ENCODE results near the gene KCNE3. TPM values are rescaled to one million over a fixed set of nuclear protein-coding genes. Genes with fewer than 3 reads are reported as not detected.

The KCNE3 gene
- total RNA-seq, 3 donors from 2014 or later, result 8.5 to 27.5 (median 23.4) TPM

- no peaks in the 10 kb centered on the region for H3K4me1 ChIP-seq (ENCODE audit: low read depth)
- H3K9me3 ChIP-seq, result no peaks in the 10 kb centered on the region
- H3K4me3 ChIP-seq, result no peak overlapping the region
- intact Hi-C loops (cut with DNase I, micrococcal nuclease), result no loop called here
- no peak for TF ChIP-seq CTCF (IDR thresholded peaks at IDR 0.05)
- ATAC-seq (peak; percentile 38), DNase-seq (no peak)
- no peaks in the 10 kb centered on the region for H3K36me3 ChIP-seq (ENCODE audit: low read depth)
Observed at GRCh38 chr11:74487875-74488274, 20.5 kb upstream of the KCNE3 start.

GRCh38 chr11:74485868-74486267 lies 18.5 kb upstream of the KCNE3 start:
- no peaks in the 10 kb centered on the region for H3K36me3 ChIP-seq (ENCODE audit: low read depth)
- intact Hi-C loops (cut with DNase I, micrococcal nuclease), result no loop called here
- no peak for ATAC-seq
- no peaks in the 10 kb centered on the region for H3K4me1 ChIP-seq (ENCODE audit: low read depth)
- TF ChIP-seq CTCF (IDR thresholded peaks at IDR 0.05), result no peak
- DNase-seq, result no peak
- no peak overlapping the region for H3K4me3 ChIP-seq
- no peaks in the 10 kb centered on the region for H3K9me3 ChIP-seq

GRCh38 chr11:74480688-74481417 lies 13.5 kb upstream of the KCNE3 start:
- no peaks in the 10 kb centered on the region for H3K9me3 ChIP-seq
- peak in 1 of 3 donors; percentile 40 for DNase-seq
- H3K36me3 ChIP-seq (ENCODE audit: low read depth), result no peaks in the 10 kb centered on the region
- no peaks in the 10 kb centered on the region for H3K4me1 ChIP-seq (ENCODE audit: low read depth)
- peak; percentile 68 for ATAC-seq
- no peak for TF ChIP-seq CTCF (IDR thresholded peaks at IDR 0.05)
- intact Hi-C loops (cut with DNase I, micrococcal nuclease), result no loop called here
- H3K4me3 ChIP-seq, result no peak overlapping the region

- Histone ChIP-seq H3K36me3 (ENCODE audit: low read depth) (no peaks in the 10 kb centered on the region), H3K4me3 (no peak overlapping the region), H3K4me1 (ENCODE audit: low read depth) (no peaks in the 10 kb centered on the region), H3K9me3 (no peaks in the 10 kb centered on the region)
- ATAC-seq (no peak), DNase-seq (no peak)
- intact Hi-C loops (cut with DNase I, micrococcal nuclease), result no loop called here
- TF ChIP-seq CTCF (IDR thresholded peaks at IDR 0.05), result no peak
Observed at GRCh38 chr11:74479732-74480123, 12.4 kb upstream of the KCNE3 start.

- Histone ChIP-seq H3K4me3 (no peak overlapping the region), H3K36me3 (ENCODE audit: low read depth) (no peaks in the 10 kb centered on the region), H3K9me3 (no peaks in the 10 kb centered on the region), H3K4me1 (ENCODE audit: low read depth) (no peaks in the 10 kb centered on the region)
- no peak for DNase-seq
- intact Hi-C loops (cut with DNase I, micrococcal nuclease), result no loop called here
- no peak for ATAC-seq
- TF ChIP-seq CTCF (IDR thresholded peaks at IDR 0.05), result no peak
Observed at GRCh38 chr11:74478877-74479731, 11.8 kb upstream of the KCNE3 start.

All from mucosa of descending colon (tissue), 3 donors.